GM23248 (cell line): Measurements from ENCODE around the gene STK40.

Source experiments
- EZH2 ChIP-seq: fragments of 200-600 bp; sonication (generic); IDR thresholded peaks from 2 replicates; pipeline ENCODE4 v1.6.1; 2018; ENCODE audit warnings: antibody characterized with exemption, mild to moderate bottlenecking; ENCODE audit not compliant: insufficient read depth, poor library complexity, severe bottlenecking
- EZH2phosphoT487 ChIP-seq: fragments of 200-600 bp; sonication (generic); IDR thresholded peaks from 2 replicates; pipeline ENCODE4 v1.6.1; 2018; ENCODE audit warnings: antibody characterized with exemption, moderate library complexity, mild to moderate bottlenecking, low read depth; ENCODE audit not compliant: insufficient read depth

DNA sequence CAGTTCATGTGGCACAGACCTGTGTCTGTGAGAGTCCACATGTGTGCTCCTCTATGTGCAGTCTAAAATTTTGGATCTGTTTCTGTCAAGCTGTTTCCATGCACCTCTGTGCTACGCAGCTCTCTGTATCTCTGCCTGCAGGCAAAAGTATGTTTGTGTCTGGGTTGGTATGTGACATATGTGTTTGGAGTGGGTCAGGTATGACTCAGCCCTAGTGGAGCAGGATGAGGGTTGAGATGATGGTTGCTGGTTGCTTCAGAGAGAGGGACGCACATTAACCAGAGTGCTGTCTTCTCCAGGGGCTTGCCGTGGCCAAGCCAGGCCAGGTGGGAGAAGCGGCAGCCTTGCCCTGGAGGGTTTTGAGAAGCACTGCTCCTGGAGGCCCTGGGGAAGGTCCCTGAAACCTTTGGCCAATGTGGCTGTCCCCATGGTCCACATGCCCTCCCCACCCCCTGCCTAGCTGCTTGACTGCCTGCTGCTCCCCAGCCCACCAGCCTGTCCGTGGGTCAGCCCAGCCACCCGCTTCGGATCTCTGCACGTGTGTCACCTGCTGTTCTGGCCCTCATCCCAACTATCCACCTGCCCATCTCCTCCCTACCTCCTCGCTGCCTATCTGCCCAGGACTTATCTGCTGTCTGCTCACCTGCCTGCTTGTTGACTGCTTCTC, 58.2 kb downstream of the STK40 start:
- no peak for TF ChIP-seq EZH2phosphoT487
- TF ChIP-seq EZH2: no peak
